Stimulated activated CD8-positive, alpha-beta memory T cell treated with anti-CD3 and anti-CD28 coated beads, Interleukin-7, amount 100 ng/mL, for 4 hours (primary cell): ENCODE measurements around the gene C5orf47.

Source experiments
- DNase-seq, 2 donors: peaks; one replicate each; pipeline ENCODE4 v3.0.0-alpha.2; 2020; ENCODE audit warnings: low read depth in 2 of 2

C5orf47 gene

DNA sequence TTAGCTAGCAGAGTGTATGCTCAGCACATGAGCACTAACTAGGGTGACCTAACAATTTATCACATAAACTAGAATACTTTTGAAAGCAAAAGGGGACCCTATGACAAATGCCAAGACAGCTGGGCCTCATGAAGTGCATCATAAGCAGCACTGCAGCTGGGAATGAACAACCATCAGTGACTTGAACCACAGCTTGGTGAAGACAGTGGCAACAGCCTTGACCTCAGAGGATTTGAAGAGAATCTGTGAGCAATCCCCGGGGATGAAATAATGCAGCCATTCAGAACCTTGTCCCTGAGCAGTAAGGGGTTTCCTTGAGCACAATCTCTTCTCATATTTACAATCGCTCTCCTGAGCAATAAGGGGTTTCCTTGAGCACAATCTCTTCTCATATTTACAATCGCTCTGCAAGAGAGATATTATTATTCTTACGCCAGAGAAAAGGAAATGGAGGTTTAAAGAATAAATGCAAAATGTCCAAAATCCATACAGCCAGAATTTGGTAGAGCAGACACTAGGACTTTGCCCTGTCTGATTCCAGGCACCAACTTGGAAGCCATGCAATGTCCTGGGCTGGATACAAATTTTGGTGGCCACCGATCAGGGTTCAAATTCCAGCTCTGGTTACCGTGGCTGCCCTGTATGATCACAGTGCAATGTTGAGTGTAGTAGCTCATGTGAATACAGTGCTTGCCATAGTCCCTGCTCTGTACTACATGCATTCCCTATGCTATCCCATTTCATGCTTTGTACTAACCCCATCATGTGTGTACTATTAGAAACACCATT lies 55.7 kb downstream of the C5orf47 start:
- DNase-seq = no peak

DNA sequence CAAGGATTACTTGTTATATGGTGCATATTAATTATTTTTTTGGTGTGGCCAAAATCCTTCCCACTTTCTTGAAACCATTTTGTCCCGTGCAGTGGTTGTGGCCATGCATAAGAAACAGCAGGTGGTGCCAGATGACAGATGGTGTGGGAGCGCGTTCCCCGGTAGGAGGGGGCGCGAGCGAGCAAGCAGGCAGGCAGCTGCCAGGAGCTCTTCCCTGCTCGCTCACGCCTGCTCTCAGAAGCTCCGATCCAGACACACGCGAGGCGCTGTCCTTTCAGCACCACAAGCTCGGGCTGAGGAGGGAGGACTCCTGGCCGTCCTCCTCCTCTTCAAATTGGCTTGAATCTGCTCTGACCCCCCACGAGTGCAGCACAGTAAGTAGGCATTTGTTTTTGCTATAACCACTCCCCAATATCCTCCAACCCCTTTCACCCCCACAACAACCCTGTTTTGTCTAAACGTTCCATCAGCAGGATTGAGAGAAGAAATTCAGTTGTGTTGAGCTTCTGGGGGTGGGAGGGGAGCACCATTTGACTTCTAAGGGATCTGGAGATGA lies 56.6 kb downstream of the C5orf47 start, which contains the start of gene NSG2:
Gene NSG2, plus strand, starts transcription at position 237 of the 556 bp plus-strand sequence. CDS start 1,050 bp downstream, outside the sequence.
- no peak for DNase-seq

DNA sequence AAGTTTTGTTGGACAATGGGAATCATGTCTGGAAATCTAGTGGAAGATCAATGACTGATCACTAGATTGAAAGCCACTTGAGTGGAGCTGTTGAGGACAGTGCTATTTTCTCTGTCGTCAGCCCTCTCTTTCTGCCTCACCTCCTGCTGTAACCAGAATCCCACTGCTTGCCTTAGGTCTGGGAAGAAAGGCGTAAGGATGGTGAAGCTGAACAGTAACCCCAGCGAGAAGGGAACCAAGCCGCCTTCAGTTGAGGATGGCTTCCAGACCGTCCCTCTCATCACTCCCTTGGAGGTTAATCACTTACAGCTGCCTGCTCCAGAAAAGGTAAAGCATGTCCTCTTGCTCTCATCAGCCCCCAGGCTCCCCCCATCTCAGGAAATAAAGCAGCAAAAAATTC lies 57.6 kb downstream of the C5orf47 start:
- no peak for DNase-seq

DNA sequence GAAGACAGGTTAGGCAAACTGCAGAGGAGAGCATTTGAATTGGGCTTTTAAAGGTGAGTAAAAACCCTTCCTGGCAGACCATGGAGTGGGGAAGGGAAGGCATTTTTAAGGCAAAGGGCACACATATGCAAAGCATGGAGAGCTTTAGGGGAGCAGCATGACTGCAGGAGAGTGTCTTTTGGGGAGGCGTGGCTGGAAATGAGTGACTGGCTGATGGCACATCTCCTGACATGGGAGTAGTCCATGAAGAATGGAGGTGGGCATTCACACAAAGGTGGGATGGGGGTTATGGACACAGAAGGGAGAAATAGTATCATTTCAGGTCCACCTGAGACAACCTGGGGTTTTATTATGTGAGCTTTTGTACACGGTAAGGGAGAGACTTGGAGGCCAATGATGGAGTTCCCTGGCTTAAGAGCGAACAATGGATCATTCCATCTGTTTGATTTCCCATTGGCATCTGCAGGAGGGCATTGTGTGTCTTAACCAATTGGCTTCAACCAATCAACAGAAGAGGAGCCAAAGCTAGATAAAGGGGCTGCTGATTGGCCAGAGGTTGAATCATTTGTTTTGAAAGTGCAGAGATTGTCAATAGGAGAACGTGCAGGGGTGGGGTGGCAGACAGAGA lies 58.6 kb downstream of the C5orf47 start:
- no peak for DNase-seq

DNA sequence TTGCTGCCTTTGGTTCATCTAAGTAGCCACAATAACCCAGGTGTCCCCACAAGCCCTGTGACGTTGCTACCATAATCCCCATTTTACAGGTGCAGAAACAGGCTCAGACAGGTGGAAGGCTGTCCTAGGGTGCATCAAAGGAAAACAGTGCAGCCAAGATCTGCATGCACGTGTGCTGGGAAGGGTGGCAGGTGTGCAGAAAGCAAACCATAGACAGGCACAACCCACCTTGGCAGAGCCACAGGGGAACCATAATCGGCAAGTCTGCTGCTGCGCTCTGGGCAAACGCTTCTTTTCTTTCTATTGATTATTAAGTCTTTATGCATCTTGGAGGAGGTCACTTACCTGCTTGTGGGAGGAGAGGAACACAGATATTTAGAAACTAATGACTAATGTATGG lies 63.7 kb downstream of the C5orf47 start:
- DNase-seq = no peak

DNA sequence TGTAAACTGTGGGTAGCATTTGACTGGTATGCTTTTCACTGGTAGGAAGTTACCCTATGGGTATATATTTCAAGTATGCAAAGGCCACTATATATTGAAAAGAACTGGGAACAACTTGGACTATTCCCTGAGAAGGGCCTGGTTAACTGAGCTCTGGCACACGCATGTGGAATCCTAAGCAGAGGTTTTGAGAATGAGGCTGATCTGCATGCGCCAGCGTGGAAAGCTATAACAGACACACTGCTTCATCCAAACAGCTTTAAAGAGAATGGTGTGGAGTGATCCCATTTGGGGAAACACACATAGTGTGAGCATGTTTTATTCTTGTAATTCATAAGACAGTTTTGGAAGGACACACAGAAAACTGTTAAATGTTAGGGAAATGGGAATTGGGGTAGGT lies 64.9 kb downstream of the C5orf47 start:
- DNase-seq = no peak
